Astrocyte of the hippocampus (primary cell): ENCODE results near the gene WDR38.
A peak's percentile ranks its signal among the peaks of the same experiment; 100 is the strongest.

Experiments used
- DNase-seq: peaks from one replicate; pipeline ENCODE4 v3.0.0; 2011; ENCODE audit warnings: low read depth, low spot score

WDR38 gene

DNA sequence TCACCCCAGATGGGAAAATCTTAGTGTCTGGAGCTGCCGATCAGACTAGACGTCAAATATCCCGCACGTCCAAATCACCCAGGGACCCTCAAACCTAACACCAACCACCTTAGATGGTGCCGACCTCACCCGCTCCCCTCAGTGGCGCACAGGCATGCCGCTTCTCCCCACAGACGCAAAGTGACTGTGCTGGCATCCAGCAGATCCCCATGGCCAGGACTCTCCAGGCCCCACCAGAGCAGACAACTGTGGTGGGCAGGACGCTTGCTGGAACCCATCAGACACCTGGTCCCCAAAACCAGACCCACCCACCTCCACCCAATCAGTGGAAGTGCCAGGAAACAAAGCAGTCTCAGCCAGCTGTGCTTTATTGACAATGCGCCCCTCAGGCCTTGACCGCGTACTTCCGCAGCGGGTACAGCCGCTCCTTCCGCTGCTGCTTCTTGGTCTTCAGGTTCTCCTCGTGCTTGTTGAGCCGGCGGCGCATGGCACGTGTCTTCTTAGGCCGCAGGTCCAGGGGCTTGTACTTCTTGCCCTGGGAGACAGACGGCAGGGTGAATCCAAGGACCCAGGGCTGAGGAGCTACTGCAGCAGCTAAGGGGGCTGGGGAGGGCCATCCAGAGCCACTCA lies 4.4 kb downstream of the WDR38 start:
- DNase-seq, result no peak

- no peak for DNase-seq
Measured at GRCh38 chr9:124858330-124859046, 5.2 kb downstream of the WDR38 start.

DNA sequence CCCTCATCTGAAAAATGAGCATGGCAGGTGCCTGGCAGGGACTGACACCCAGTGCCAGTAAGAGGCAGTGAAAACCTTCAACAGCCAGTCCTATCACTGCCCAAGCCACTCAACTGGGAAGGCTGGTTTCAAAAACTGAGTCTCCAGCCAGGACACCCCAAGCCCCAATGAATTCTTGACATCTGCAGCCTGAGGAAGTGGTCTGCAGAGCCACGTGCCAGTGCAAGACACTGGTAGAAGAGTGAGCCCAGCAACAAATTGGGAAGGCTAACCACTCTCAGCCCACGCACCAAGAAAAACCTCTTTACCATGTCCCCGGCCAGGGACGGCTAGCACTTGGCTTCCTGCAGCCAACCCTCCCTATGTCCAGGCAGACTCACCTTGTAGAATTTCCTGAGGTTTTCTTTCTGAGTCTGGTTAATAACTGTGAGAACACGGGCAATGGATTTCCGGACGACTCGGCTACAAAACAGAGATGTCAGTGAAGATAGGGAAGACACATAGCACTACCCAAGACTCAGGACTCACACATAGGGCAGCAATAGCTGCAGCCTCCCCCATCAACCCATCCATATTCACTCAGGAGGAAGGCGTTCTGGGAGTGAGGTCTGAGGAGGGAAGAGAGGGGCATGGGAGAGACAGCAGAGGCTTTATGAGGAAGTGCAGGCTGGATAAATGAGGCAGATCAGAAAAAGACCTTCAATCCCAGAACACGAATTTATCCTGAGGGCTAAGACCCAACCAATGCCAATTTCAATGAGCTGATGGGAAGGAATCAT lies 6.7 kb downstream of the WDR38 start:
- no peak for DNase-seq

- no peak for DNase-seq
Measured at GRCh38 chr9:124860582-124861341, 7.5 kb downstream of the WDR38 start.

DNA sequence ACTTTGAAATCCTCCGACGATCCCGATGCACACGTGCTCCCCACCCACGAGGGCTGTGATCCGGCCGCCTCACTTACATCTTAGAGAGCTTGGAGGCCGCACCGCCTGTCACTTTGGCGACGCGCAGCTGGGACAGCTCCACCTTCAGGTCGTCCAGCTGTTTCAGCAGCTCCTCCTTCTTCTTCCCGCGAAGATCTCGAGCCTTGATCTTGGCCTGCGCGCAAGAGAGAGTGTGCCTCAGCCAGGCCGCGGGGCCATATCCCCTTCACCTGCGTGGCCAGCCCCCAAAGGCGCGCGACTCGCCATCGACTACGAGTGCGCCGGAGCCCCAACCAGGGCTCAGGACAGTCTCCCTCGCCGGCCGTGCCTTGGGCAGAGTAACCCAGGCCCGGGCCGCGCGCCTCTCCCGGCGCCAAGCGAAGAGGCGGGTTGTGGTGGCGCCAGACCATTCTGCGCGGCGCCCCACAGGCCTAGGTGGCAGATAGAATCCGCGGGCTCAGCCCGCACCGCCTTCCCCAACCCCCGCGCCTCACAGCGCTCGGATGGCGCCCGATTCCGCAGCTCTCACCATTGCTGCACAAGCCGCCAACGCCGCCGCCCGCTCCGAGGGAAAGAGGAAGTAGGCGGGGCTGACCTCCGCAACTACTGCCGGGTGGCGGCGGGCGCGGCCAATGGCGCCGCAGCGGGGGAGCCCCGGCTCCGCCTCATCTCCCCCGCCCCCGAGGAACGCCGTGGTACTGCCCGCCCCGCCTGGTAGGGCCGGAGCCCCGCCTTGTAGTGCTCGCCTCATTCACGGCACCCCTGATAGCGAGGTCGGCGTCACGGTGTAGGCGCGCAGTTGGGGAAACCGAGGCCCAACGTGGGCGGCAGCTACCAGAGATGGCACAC lies 8.3 kb downstream of the WDR38 start, which contains the start of the genes ARPC5L and RPL35:
ARPC5L (plus strand) TSS at position 789 of the 888 bp plus-strand sequence. CDS start 7,161 bp downstream, outside the sequence.
RPL35 (minus strand) TSS at position 616 of the 888 bp plus-strand sequence; CDS start at position 571, 45 bp downstream.
- DNase-seq, result peak; percentile 98

DNA sequence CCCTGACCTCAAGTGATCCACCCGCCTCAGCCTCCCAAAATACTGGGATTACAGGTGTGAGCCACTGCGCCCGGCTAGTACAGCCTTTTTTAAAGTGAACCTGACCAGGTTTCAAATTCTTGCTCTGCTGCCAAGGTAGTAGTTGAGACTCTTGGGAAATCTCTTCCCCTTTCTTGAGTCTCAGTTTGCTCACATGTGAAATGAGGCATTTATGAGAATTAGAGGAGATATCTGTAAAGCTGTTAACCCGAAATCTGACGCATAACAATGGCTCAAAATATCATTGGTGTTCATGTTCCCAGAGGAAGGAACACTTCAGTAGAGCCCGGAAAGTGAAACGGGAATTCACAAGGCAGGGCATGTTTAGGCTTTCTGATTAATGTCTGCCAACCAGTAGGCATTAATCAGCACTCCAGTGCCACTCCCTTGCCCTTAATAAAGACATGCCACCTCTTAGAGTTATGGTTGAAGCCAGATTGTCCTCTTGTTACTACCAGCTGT lies 10.2 kb downstream of the WDR38 start:
- no peak for DNase-seq

DNA sequence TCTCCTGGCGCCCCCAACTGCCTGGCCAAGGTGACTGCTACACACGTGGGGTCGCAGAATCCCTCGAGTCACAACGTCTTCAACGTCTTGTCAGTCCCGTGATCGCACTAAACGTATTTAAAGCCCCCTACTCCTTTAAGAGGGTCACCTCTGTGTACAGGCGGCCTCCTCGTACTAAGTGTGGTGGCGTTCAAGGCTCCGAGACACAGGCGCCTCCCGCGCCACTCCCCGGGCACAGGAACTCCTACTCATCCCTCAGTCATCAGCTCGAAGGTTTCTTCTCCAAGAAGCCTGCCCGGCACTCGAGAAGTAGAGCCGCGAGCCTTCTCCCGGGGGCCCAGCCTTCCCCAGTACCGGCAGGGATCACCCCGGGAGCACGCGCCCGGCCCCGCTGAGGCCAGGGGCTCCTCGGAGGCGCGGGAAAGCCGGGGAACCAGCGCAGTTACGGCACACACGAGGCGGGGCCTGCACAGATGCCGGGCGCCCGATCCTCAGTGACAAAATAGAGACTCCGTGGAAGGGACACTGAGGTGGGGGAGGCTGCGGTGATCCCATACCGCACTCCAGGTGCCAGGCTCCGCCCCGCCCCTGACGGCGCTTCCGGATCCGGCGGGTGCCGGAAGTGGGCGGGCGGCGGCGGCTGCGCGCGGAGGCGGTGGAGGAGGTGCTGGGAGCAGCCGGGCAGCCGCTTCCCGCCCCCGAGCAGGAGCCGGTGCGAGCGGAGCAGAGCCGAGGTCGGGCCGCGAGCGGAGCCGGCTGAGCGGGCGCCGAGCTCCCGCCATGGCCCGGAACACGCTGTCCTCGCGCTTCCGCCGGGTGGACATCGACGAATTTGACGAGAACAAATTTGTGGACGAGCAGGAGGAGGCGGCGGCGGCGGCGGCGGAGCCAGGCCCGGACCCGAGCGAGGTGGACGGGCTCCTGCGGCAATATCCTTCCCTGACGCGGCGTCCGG lies 15.5 kb downstream of the WDR38 start:
- peak; percentile 96 for DNase-seq

DNA sequence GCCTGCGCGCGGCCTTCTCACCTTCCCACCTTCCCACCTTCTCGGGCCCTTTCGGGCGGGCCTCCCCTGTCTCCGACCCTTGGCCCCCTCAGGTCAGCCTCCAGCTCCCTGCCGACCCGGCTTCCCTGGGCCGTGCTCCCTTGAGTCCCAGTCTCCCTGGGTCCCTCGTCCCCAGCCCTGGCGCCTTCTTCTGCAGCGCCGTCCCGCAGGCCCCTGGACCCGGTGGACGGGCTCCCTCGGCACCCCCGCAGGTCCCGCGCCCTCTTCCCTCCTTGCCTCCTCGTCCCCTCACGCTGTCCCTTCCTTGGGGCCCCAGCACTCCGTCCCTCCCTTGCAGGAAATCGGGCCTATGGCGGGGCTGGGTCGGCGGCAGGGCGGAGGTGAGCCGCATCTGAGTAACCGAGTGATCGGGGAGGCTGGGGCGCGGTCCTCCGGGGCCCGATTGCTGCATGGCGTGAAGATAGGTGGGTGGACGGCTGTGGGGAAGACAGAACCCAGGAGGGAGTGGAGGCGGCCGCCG lies 16.3 kb downstream of the WDR38 start:
- DNase-seq, result peak; percentile 51

- DNase-seq, result peak; percentile 47
Measured at GRCh38 chr9:124869986-124870560, 16.8 kb downstream of the WDR38 start.

GRCh38 chr9:124870723-124871122 lies 17.5 kb downstream of the WDR38 start:
- no peak for DNase-seq

- no peak for DNase-seq
Measured at GRCh38 chr9:124871156-124871561, 17.9 kb downstream of the WDR38 start.

- no peak for DNase-seq
Measured at GRCh38 chr9:124873664-124874063, 20.4 kb downstream of the WDR38 start.

DNA sequence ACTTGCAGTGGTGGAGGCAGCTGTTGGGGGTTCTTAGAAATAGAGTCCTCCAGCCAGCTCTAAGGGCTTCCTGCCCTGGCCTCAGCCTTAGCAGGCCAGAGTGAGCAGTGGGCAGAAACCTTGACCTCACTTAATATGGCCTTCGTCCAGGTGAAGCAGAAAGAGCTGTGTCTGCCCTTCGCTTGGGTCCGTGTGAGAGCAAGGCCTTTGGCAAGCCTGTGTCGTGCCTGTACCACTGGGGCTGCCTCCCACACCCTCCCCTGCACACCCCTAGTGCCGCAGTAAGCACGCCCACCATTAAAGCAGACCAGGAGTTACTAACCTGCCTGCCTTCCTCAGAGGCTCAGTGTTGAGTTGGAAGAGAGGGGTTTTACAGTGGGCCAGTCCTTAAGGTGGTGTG lies 22.2 kb downstream of the WDR38 start:
- DNase-seq, result no peak

GRCh38 chr9:124877021-124877782 lies 23.9 kb downstream of the WDR38 start:
- no peak for DNase-seq

GRCh38 chr9:124878021-124878420 lies 24.8 kb downstream of the WDR38 start:
- peak; percentile 34 for DNase-seq

DNA sequence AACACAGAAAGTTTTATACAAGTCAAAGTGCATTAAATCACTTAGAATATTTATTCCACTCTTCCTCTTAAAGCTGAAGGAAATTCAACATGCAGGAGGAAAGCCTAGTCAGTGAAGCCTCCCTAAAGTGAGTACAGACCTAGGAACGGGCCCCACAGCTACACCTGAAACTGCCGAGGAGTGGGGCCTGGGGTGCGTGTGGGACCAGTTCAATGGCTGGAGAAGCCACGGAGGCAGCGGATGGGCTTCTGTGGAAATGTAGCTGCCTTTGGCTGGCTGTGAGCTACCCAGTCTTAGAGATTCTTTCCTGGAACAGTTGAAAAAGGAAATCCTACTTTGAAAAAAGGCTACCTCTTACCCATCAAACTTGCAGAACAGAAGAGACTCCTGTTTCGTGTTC lies 25.3 kb downstream of the WDR38 start:
- no peak for DNase-seq

DNA sequence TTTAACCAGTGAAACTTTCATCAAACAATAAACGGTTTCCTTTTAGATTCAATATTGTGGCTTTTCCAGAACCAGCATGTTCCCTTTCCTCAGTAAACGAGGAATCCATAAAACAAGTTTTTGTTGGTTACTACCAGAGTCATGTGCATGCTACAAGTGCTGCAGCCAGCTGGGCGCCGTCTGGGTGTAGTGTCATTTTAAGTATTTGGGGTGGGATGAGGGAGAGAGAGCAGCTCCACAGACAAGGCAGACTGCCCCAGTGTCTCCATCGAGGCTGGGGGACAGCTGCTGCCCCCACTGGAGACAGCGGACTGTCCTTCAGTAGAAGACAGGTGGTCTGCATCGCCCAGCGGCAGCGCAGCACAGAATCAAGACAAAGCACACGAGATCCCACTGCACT lies 26.0 kb downstream of the WDR38 start:
- no peak for DNase-seq

DNA sequence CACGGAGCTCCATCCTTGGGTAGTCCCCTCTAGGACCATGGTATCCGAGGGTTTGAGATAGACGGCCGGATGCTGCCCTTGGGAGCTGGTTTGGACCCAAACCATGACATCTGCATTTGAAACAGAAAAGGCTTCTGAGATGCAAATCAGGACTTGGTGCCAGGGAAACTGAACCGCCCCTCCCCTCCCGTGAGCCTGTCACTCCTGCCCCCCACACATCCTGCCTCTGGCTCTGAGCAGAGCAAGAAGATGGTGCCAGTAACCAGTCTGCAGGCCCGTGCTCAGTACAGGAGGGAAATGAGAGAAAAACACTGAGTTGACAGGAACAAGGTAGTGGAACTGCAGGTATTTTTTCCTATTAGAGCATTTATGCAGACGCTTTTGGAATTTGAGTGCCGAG lies 27.2 kb downstream of the WDR38 start:
- peak; percentile 33 for DNase-seq
